ENCODE measurements around the gene GNAZ. TPM values are rescaled to one million over a fixed set of nuclear protein-coding genes. Genes with fewer than 3 reads are reported as not detected.
"Not testable (repeated sequence)": the region's sequence is repeated elsewhere in the genome, so short reads cannot be mapped to it uniquely, and the experiment has no call there.

The GNAZ gene
- total and polyA plus RNA-seq, 12 donors = 3.0 to 70.8 (median 9.4) TPM

- no peak for DNase-seq
- TF ChIP-seq POLR2A (IDR thresholded peaks at IDR 0.05) = no peak
- WGBS, 4 donors = 68 to 87% (median 71%) methylated on average over 2 to 3 of the region's 3 CpGs
- Histone ChIP-seq H3K4me1 (replicated peaks in 1 of 2) (peaks cover 0 to 4% of the 10 kb centered on the region in 2 donors), H3K4me3 (no peak overlapping the region), H3K27ac (peak overlapping the region in 1 of 5 donors; percentile 12), H3K9me3 (replicated peaks in 1 of 3) (no peaks in the 10 kb centered on the region), H3K36me3 (replicated peaks in 1 of 2) (no peaks in the 10 kb centered on the region), H3K27me3 (no peaks in the 10 kb centered on the region)
- intact Hi-C loops (cut with DNase I) = no loop called here
These were observed 60.4 kb downstream of the GNAZ start for GRCh38 chr22:23130697-23131096.

- no peak for DNase-seq
- Histone ChIP-seq H3K27ac (no peak overlapping the region), H3K27me3 (no peaks in the 10 kb centered on the region), H3K9me3 (replicated peaks in 1 of 3) (no peaks in the 10 kb centered on the region), H3K36me3 (replicated peaks in 1 of 2) (no peaks in the 10 kb centered on the region), H3K4me1 (replicated peaks in 1 of 2) (peaks cover 0 to 4% of the 10 kb centered on the region in 2 donors), H3K4me3 (no peak overlapping the region)
- TF ChIP-seq CTCF (IDR thresholded peaks at IDR 0.05) (no peak), POLR2A (IDR thresholded peaks at IDR 0.05) (no peak)
- 67 to 84% (median 72%) methylated on average over 5 to 6 of the region's 6 CpGs for WGBS, 4 donors
- intact Hi-C loops (cut with DNase I) = no loop called here
These were observed 61.6 kb downstream of the GNAZ start for GRCh38 chr22:23131931-23132330.

GRCh38 chr22:23132376-23133091, 62.2 kb downstream of the GNAZ start:
- peaks cover 0 to 4% of the 10 kb centered on the region in 2 donors for H3K4me1 ChIP-seq (replicated peaks in 1 of 2)
- H3K27ac ChIP-seq = no peak overlapping the region
- 89 to 95% (median 92%) methylated on average over 10 of the region's 10 CpGs for WGBS, 4 donors
- TF ChIP-seq CTCF (IDR thresholded peaks at IDR 0.05) (no peak), POLR2A (IDR thresholded peaks at IDR 0.05) (no peak)
- no peak overlapping the region for H3K4me3 ChIP-seq
- DNase-seq = no peak
- no peaks in the 10 kb centered on the region for H3K27me3 ChIP-seq
- H3K9me3 ChIP-seq (replicated peaks in 1 of 3) = no peaks in the 10 kb centered on the region
- intact Hi-C loops (cut with DNase I) = no loop called here
- no peaks in the 10 kb centered on the region for H3K36me3 ChIP-seq (replicated peaks in 1 of 2)

GRCh38 chr22:23133922-23134321, 63.6 kb downstream of the GNAZ start:
- no peak for TF ChIP-seq POLR2A (IDR thresholded peaks at IDR 0.05)
- TF ChIP-seq CTCF (IDR thresholded peaks at IDR 0.05) = no peak
- DNase-seq = no peak
- Histone ChIP-seq H3K4me1 (replicated peaks in 1 of 2) (peaks cover 0 to 5% of the 10 kb centered on the region in 2 donors), H3K27ac (no peak overlapping the region), H3K36me3 (replicated peaks in 1 of 2) (no peaks in the 10 kb centered on the region), H3K4me3 (no peak overlapping the region), H3K27me3 (no peaks in the 10 kb centered on the region), H3K9me3 (replicated peaks in 1 of 3) (no peaks in the 10 kb centered on the region)
- intact Hi-C loops (cut with DNase I) = no loop called here
- 91 to 93% (median 92%) methylated on average over 10 of the region's 10 CpGs for WGBS, 4 donors

- H3K9me3 ChIP-seq (replicated peaks in 1 of 3); H3K4me3 ChIP-seq; H3K27ac ChIP-seq; H3K36me3 ChIP-seq (replicated peaks in 1 of 2); intact Hi-C loops (cut with DNase I); DNase-seq; H3K27me3 ChIP-seq: not testable (repeated sequence)
- WGBS, 4 donors = 82 to 89% (median 85%) methylated on average over 4 of the region's 4 CpGs; no CpG with 5 or more reads in 1 of the 4 donors
- peaks cover 6 to 12% of the 10 kb centered on the region in 2 donors for H3K4me1 ChIP-seq (replicated peaks in 1 of 2)
These were observed 66.7 kb downstream of the GNAZ start for GRCh38 chr22:23136991-23137390.
